Activated CD8-positive, alpha-beta memory T cell treated with anti-CD3 and anti-CD28 coated beads, Interleukin-2, amount 50 U/mL, for 24 hours (primary cell): ENCODE data around the gene PLA2G3.
"Not testable (repeated sequence)": the region's sequence is repeated elsewhere in the genome, so short reads cannot be mapped to it uniquely, and the experiment has no call there.

Experiments
- DNase-seq: peaks from one replicate; pipeline ENCODE4 v3.0.0-alpha.2; 2020; ENCODE audit errors: extremely low read depth

Gene PLA2G3

DNA sequence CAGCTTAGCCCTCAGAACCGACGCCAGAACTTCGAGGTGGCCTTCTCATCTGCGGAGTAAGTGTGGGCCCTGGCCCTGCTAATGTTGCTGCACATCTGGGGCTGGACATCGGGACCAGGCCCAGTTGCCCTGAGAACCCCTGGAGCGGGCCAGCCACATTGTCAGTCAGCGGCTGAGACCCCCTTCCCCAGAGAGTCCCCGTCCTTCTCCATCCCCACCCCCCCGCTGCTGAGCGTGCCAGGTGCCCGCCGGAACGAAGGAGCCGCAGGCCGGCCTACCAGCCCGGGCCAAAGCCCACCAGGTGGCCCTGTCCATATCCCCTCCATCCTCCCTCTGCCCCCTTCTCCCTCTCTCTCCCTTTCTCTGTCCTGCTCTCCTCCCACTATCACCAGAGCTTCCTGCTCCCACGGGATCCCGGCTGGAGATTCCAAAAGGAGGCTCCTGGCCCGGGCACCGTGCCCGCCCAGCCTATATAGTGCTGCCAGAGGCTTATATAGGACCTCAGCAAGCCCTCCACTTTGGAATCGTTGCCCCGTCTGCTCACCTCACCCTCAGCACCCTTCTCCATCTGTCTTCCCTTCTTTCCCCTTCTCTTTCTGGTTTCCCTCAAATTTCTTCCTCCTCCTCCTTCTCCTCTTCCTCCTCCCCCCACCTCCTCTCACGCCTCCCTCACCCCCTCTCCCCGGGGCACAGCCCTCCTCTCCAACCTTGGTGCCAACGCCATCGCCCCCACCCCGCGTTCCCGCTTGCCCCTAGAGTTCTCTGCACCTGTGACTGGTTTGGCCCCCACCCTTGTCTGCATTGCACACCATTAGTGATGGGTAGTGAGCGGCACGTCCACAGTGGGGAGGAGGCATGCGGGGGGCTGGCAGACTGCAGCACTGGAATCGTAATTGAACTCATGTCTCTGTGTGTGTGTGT, 40.2 kb downstream of the PLA2G3 start:
- no peak for DNase-seq

DNA sequence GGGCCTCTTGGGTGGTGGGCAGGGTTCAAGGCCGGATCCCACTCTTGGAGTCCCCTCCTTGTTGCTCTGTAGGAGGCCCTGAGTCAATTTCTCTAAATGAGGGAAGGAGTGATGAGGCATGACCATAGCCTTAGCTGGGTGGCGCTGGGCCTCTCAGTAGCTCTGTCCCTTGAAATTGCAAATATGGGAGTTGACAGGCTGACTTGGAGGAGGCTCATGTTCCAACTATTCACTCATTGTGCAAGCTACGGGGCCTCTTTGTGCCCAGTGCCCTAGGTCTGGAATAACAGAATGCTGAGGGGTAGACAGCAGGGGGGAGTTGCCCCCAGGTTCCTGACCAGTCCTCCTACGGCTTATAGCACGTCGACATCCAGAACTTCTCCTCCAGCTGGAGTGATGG, 40.9 kb downstream of the PLA2G3 start:
- no peak for DNase-seq

DNA sequence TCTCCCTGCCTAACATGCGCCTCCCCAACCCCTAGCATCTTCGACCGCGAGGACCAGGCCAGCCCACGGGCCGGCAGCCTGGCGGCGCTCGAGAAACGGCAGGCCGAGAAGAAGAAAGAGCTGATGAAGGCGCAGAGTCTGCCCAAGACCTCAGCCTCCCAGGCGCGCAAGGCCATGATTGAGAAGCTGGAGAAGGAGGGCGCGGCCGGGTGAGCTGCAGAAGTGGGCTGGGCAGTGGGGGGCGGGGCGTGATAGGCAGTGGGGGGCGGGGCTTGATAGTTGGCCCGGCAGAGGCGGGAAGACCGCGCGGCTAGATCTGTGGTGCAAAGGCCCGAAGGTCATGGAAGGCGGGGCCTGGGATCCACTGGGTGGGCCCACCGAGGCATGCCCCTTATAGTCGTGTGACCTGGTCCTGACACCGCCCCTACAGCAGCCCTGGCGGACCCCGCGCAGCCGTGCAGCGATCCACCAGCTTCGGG, 41.6 kb downstream of the PLA2G3 start:
- no peak for DNase-seq

DNA sequence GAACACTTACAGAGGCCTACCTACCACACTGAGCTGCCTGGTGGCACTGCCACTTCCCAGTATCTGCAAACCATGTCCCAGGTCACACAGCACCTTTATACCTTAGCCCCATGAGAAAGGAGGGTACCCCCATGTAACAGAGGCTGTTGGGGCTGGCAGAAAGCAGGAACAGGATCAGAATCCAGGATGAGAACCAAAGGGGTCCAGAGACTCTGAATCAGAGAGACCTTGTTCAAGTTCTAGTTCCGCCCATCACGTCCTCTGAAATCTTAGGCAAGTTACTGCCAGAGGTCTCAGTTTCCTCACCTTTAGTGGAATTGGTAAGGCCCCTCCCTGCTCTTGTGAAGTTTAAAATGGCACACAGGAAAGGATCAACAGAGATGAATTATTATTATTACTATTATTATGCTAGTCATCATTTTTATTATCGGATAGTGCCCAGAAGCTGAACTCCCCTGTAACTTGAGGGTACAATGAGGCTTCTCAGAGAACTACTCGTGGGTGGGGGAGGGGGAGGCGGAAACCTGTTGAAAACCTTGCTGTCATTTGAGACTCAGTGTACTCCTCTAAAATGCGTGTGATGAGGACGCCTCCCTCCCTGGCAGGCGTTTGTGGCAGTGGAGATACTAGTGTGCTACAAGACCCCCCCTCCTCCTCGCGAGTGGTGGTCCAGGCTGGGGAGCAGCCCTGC, 42.2 kb downstream of the PLA2G3 start:
- DNase-seq, result no peak

DNA sequence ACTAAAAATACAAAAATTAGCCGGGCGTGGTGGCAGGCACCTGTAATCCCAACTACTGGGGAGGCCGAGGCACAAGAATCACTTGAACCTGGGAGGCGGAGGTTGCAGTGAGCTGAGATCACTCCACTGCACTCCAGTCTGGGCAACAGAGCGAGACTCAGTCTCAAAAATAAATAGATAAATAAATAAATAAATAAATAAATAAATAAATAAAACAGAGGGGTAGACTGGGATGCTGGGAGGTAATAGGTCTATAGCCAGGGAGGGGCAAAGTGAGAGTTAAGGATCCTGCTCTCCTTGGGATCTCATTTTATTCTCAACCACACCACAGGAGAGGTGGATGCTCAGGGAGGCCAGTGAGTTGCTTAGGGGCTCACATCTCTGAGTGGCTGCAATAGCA, 42.8 kb downstream of the PLA2G3 start:
- not testable (repeated sequence) for DNase-seq

DNA sequence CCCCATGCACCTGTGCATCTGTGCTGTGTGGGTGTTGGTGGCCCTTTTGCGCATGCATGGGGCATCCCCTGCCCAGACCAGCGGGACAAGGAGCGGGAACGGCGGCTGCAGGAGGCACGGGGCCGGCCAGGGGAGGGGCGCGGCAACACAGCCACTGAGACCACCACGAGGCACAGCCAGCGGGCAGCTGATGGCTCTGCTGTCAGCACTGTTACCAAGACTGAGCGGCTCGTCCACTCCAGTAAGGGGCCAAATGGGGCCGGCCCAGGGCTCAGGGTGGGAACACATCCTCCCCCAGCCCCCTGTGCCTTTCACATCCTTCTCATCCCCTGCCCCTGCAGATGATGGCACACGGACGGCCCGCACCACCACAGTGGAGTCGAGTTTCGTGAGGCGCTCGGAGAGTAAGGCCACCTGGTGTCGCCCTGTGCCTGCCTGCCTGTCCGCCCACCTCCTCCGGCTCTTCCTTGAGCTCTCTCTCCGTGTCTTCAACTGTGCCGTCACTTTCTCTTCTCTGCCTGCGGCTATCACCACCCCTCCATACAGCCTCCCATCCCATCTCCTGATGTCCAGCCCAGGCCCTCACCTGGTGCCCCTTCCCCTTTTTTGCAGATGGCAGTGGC, 43.5 kb downstream of the PLA2G3 start:
- no peak for DNase-seq

DNA sequence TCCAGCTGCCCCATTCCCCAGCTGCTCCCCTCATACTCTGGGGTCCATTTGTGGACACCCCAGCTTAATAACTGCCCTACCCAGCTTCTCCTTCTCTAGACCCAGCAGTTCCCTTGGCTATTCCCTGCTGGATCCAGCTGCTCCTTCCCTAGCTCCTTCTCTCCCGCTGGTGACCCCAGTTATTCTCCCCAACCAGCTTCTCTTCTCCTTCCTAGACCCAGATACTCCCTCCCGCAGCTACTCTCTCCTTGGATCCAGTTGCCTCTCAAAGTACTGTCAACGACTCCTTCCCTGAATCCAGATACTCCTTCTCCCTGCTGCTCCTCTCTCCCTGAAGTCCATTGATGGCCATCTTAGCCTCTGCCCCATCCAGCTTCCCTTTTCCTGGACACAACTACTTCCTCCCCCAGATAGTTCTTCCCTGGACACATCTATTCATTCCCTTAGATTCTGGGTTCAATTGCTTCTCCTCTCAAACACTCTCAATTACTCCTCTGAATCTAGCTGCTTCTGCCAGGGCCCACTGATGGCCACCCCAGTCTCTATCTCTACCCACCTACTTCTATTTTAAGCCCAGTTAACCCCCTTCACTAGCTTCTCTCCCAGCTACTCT, 44.6 kb downstream of the PLA2G3 start:
- DNase-seq, result no peak

DNA sequence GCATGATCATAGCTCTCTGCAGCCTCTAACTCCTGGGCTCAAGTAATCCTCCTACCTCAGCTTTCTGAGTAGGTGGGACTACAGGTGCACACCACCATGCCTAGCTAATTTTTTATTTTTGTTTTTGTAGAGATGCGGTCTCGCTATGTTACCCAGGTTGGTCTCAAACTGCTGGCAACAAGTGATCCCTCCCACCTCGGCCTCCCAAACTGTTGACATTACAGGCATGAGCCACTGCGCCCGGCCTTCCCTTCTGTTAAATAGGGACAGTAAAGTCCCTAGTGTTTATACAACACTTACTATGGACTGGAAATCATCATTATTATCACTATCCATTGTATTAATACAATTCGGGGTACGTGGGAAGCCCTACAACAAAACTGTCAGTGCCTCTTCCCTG, 45.6 kb downstream of the PLA2G3 start:
- no peak for DNase-seq

DNA sequence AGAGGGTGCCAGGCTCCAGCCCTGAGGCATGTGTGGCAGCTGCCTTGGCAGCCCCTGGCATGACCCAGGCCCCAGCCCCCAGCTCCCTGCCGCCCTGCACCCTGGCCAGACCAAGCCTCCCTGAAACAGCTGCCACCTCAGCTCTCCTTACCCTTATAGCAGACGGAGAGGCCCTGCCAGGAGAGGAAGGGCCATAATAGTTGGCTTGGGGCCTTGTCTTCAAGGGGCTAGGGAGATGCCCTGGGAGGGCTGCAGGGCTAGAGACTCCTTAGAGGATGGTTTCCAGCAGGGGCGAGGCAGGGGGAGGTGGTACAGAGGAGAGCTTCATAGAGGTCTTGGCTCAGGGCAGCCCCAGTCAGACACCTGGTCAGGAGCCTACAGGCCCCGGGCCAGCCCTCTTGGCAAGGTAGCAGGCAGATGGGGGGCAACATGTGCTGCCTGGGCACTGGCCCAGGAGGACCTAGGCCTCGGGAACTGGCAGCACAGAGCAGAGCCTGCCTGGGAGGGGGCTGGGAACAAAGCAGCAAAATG, 46.2 kb downstream of the PLA2G3 start:
- DNase-seq, result no peak

DNA sequence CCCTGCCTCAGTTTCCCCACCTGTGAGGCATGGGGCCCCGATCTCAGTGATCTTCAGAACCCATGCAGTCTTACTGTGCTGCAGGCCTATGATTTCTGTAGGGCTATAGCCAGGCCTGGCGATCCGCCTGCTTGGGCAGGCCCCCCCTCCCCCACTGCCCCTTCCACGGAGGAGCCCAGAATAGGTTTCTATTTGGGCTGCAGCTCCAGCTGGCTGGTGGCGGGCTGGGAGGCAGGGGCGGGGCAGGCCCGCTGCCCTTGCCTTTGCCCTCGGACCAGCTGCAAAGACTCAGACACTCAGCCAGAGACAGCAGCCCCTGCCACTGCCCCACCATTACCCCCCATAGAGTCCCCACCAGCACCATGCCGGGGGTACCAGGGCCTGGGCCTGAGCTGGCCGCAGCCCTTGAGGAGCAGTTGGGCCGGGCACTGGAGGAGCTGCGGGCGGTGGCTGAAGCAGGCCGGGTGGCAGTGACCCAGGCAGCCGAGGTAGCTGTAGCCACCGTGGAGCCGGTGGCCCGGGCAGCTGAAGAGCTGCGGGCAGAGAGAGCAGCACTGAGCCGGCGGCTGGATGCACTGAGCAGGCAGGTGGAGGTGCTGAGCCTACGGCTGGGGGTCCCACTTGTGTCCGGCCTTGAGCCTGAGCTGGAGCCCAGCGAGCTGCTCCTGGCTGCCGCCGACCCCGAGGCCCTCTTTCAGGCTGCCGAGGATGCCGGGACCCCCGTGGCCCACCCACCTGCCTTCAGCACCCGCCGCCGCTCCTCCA, 47.0 kb downstream of the PLA2G3 start:
- DNase-seq, result no peak

DNA sequence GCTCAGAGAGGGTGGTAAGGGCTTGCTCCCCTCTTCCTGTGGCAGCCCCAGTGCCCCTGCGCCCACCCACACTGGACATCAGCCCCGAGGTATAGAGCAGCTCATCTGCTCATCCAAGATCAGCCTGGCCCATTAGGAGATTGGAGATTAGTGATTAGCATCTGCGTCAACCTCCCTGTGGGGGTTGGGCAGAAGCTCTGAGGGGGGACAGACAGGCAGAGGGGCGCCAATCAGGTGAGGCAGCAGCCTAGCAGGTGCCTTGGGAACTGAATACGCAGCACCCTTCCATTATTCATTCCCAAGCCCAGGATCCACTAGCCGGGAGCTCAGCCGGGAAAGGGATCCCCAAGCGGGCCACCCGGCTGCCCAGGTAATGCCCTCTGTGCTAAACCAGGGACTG, 48.1 kb downstream of the PLA2G3 start:
- no peak for DNase-seq

DNA sequence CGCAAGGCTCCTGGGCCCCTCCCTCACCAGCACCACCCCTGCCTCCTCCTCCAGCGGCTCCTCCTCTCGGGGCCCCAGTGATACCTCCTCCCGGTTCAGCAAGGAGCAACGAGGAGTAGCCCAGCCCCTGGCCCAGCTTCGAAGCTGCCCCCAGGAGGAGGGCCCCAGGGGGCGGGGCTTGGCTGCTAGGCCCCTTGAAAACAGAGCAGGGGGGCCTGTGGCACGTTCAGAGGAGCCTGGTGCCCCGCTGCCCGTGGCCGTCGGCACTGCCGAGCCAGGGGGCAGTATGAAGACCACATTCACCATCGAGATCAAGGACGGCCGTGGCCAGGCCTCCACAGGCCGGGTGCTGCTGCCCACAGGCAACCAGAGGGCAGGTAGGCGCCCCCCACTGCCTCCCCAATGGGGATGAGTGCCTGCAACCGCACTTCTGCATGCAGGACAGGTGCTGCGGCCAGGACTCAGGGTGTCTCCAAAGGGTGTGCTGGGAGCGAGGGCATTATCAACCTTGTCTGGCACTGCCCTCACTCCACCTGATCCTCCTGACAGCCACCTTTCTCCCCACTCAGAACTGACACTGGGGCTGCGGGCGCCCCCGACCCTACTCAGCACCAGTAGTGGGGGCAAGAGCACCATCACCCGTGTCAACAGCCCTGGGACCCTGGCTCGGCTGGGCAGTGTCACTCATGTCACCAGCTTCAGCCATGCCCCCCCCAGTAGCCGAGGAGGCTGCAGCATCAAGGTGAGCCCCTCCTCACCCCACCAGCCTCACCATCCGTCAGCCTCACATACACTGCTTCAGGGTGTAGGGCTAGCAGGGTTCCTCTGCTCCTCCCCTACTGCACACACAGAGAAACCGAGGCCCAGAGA, 49.0 kb downstream of the PLA2G3 start:
- DNase-seq, result no peak

DNA sequence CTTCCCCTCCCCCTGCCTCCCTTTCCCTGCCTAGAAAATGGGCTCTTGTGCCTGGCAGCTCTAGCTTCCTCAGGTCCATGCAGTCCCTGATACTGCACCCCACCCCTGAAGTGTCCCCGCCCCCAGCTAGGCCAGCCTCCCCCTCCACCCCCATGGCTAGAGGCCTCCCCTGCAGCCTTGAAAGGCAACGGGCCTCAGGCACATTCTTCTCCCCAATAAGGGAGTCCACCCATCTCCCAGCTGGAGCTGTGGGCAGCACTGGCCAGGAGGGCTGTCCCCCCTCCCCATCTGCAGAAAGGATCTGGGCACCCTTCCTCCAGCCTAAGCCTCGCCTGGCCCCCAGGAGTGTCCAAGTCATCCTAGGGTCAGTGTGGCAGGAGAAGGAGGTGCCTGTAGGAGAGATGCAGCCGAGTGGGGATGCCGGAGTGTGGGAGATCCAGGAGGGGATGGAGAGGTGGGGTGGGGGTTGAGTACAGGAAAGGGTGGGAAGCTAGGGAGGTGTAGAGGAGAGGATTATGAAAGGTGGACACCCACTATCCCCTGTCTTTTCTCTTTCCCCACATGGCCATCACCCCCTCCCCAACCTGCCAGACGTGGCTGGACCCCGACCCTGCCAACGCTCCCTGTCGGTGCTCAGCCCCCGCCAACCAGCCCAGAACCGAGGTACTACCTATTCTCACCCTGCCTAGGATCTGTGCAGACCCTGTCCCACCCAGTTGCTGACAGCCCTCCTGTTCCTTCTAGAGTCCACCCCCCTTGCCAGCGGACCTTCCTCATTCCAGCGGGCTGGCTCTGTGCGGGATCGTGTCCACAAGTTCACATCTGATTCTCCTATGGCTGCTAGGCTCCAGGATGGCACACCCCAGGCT, 49.9 kb downstream of the PLA2G3 start:
- no peak for DNase-seq

DNA sequence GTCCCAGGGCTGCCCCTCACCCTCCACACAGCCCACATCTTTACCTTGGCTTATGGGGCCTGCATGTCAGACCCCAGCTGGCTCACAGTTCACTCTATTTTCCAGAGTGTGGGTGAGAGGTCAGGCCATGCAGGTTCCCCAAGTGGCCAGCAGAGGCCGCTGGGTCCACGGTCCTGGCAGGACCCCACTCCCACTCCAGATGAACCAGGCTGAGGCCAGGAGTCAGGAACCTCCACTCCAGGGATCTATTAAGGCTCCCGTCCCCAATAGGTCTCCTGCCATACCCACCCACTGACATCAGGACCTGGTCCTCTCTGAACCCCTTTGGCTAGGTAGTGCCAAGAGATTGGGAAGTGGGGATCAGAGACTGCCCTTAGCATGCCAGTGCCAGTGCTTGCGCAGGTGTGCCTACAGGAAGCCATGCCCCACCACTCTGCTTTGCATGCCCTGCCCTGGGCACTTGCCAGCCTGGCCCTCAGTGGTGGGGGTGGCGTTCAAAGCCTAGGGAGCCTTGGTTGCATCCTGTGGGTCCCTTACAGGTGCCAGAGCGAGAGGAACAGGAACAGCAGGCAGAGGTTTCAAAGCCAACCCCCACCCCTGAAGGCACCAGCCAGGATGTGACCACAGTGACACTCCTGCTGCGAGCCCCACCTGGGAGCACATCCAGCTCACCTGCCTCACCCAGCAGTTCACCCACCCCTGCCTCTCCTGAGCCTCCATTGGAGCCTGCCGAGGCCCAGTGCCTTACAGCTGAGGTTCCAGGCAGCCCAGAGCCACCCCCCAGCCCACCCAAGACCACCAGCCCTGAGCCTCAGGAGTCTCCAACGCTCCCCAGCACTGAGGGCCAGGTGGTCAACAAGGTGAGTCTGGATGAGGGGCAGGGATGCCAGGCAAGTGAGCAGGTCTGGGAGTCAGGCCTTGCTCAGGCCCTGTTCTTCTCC, 50.9 kb downstream of the PLA2G3 start:
- DNase-seq, result no peak

DNA sequence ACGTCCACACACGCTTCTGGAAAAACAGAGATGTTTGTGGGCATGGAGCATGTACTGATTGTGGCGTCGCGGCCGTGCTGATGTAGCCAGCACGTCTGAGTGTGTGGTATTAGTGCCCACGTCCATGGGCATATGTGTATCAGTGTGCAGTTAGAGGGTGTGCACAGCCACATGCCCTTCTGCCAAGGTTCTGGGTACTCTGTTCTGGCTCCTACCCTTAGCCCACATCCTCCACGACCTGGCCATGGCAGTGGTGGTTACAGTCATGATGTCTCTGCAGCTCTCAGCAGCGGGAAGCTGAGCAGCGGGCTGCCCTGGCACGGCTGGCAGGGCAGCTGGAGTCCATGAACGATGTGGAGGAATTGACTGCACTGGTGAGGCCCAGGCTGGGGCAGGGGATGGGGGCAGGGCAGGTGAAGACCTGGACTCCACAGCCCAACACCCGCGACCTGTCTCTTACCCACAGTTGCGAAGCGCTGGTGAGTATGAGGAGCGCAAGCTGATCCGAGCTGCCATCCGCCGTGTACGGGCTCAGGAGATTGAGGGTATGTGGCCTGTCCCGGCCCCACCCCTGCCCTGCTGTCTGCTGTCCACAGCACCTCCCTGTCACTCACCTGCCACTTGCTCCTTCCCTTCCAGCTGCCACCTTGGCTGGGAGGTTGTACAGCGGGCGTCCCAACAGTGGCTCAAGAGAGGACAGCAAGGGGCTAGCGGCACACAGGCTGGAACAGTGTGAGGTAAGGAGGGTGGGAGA, 51.9 kb downstream of the PLA2G3 start:
- DNase-seq, result no peak

DNA sequence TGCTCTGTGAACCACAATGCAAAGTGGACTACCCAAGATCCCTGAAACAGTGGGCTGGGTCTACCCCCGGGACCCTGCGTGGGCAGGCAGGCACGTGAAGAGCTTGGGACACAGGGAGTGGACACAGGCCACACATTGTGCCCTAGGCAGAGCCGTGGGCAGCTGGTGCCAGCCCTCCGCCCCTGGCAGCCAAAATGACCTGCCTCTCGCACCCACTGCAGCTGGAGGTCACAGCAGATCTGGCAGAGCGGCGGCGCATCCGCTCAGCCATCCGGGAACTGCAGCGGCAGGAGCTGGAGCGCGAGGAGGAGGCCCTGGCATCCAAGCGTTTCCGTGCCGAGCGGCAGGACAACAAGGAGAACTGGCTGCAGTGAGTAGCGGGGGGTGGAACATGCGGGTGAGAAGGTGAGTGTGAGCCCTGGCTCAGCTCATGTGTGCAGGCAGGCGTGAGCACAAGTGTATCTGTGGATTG, 52.5 kb downstream of the PLA2G3 start:
- no peak for DNase-seq

DNA sequence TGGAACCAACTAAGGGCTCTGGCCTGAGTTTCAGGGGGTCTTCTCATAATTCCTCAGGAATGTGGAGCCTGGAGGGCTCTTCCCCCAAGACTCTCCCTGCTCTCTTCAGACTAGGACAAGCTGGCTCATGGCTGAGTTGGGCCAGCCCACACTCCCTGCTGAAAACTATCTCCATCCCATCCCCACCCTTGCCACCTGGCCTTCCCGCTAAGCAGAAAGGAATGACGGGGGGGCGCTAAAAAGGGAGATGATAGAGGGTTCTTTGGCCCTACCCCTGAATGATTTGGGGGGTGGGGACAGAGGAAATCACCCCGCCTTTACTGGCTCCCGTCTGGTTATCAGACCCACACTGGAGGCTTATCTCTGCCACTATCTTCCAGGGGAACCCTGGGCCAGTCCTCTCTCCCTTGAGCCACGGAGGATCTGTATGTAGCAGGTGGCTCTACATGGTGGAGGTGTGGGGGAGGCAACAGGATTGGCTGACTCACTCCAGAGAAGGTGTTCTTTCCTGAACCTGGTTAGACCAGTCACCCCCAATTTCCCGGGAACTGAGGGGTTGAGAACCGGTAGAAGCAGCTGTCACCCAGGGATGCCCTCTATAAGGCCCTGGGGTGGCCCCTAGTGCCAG, 53.5 kb downstream of the PLA2G3 start:
- no peak for DNase-seq
